ENCODE data around the gene CDC34. TPM values are rescaled to one million over a fixed set of nuclear protein-coding genes. Genes with fewer than 3 reads are reported as not detected.

Gene CDC34
- total RNA-seq, 6 experiments from 2014 or later: 63.8 to 79.9 (median 64.6) TPM

GRCh38 chr19:498977-499623, 32.5 kb upstream of the CDC34 start:
- TF ChIP-seq CTCF (IDR thresholded peaks at IDR 0.05): no peak
- H3K36me3 Mint-ChIP-seq (ENCODE audit: low read depth): no peaks in the 10 kb centered on the region

GRCh38 chr19:501646-502045, 29.9 kb upstream of the CDC34 start:
- Mint-ChIP-seq H3K27ac (no peak overlapping the region), H3K9me3 (no peaks in the 10 kb centered on the region), H3K36me3 (ENCODE audit: low read depth) (no peaks in the 10 kb centered on the region), H3K4me3 (no peak overlapping the region), H3K27me3 (ENCODE audit: insufficient read depth) (peaks cover 2% of the 10 kb centered on the region; the same call in 1 of the 2 replicates), H3K4me1 (ENCODE audit: low read depth) (0 out of 2 replicates have a peak, but pooled peaks cover 4% of the 10 kb centered on the region)
- no peak for DNase-seq
- TF ChIP-seq CTCF (IDR thresholded peaks at IDR 0.05): no peak

More at GRCh38 chr19:498977-499623, 32.5 kb upstream of the CDC34 start:
- peaks cover 6% of the 10 kb centered on the region for H3K27me3 Mint-ChIP-seq (ENCODE audit: insufficient read depth)
- no peaks in the 10 kb centered on the region for H3K4me1 Mint-ChIP-seq (ENCODE audit: low read depth)
- no peaks in the 10 kb centered on the region for H3K9me3 Mint-ChIP-seq
- H3K4me3 Mint-ChIP-seq: no peak overlapping the region
- no peak overlapping the region for H3K27ac Mint-ChIP-seq
- DNase-seq: no peak

- no peak for DNase-seq
- Mint-ChIP-seq H3K9me3 (no peaks in the 10 kb centered on the region), H3K27ac (no peak overlapping the region), H3K27me3 (ENCODE audit: insufficient read depth) (peaks cover 2% of the 10 kb centered on the region; the same call in 1 of the 2 replicates), H3K4me1 (ENCODE audit: low read depth) (peaks cover 16% of the 10 kb centered on the region), H3K4me3 (no peak overlapping the region), H3K36me3 (ENCODE audit: low read depth) (no peaks in the 10 kb centered on the region)
- no peak for TF ChIP-seq CTCF (IDR thresholded peaks at IDR 0.05)
Measured at GRCh38 chr19:504616-505015, 26.9 kb upstream of the CDC34 start.

- Mint-ChIP-seq H3K27me3 (ENCODE audit: insufficient read depth) (peaks cover 2% of the 10 kb centered on the region; the same call in 1 of the 2 replicates), H3K36me3 (ENCODE audit: low read depth) (no peaks in the 10 kb centered on the region), H3K4me3 (peak overlapping the region; percentile 93), H3K4me1 (ENCODE audit: low read depth) (peaks cover 26% of the 10 kb centered on the region), H3K27ac (peak overlapping the region; percentile 100), H3K9me3 (no peaks in the 10 kb centered on the region)
- TF ChIP-seq CTCF (IDR thresholded peaks at IDR 0.05): peak; percentile 96
- DNase-seq: peak; percentile 100
Measured at GRCh38 chr19:506404-507285, 24.9 kb upstream of the CDC34 start.

- DNase-seq: peak; percentile 44
- peak within 1 kb of the TSS; percentile 100 for H3K27ac Mint-ChIP-seq
- no peaks in the 10 kb centered on the region; the same call in 1 of the 2 replicates for H3K27me3 Mint-ChIP-seq (ENCODE audit: insufficient read depth)
- no peak for TF ChIP-seq CTCF (IDR thresholded peaks at IDR 0.05)
- H3K36me3 Mint-ChIP-seq (ENCODE audit: low read depth): no peaks in the 10 kb centered on the region
- no peaks in the 10 kb centered on the region for H3K9me3 Mint-ChIP-seq
- peak within 1 kb of the TSS; percentile 93 for H3K4me3 Mint-ChIP-seq
- peaks cover 26% of the 10 kb centered on the region for H3K4me1 Mint-ChIP-seq (ENCODE audit: low read depth)
Measured at GRCh38 chr19:507286-508203, 24.0 kb upstream of the CDC34 start, which contains the start of gene TPGS1. TPGS1 (plus strand) TSS chr19:507497; CDS start chr19:507507, 10 bp downstream.

Data from HFFc6 (cell line).